IPS-18c (cell line): ENCODE data around the gene SPDYE1.
"Not testable (repeated sequence)": the region's sequence is repeated elsewhere in the genome, so short reads cannot be mapped to it uniquely, and the experiment has no call there.

Experiments used
- H3K4me3 ChIP-seq: 2 replicates; pipeline ENCODE4 v1.7.0; 2013; ENCODE audit warnings: low read depth, mild to moderate bottlenecking, low read length, moderate library complexity; ENCODE audit not compliant: insufficient read depth
- H3K9me3 ChIP-seq: one replicate; pipeline ENCODE4 v1.6.1; 2013; ENCODE audit warnings: mild to moderate bottlenecking, low read length, moderate library complexity; ENCODE audit not compliant: control insufficient read depth, insufficient read depth

The SPDYE1 gene

DNA sequence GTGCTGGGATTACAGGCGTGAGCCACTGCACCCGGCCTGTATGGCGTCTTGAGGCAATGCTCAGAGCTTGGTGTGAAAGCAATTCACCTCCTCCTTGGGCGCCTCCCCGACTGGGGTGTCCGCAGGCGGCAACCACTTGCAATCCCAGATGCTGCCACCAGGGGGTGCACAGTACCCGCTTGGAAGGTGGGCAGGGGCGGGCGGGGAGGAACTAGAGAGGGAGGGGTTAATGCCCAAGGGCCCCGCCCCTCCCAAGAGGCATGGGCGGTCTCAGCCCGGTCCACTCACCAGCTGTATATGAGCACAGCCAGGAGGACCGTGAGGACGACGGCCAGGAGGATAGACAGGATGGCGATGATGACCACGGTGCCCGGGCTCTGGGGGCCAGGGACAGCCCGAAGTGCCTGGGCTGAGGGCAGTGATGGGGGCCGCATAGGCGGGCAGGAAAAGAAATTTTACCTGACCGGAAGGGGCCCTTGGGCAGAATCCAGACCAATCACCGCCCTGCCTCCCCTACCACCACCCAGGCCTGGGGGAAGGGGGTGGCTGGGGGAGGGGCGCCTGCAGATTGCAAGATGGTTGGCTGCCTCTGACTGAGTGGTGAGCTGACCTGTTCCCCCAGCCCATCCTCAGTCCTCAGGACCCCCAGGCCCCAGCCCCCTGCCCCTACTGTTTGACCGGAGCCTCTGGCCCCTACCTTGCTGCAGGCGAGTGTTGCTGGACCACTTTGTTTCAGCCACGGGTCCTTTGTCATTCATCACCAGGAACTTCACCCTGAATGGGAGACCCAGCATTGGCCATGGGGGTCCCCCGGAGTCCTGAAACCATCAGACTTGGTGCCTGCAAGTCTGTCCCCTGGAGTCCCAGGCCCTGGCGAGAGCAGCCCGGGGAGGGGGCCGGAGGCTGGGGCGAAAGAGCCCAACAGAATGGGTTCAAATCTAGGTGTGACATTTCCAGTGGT lies 11.5 kb upstream of the SPDYE1 start:
- H3K9me3 ChIP-seq, result not testable (repeated sequence)
- H3K4me3 ChIP-seq, result peak overlapping the region; percentile 43; the same call in 1 of the 2 replicates

DNA sequence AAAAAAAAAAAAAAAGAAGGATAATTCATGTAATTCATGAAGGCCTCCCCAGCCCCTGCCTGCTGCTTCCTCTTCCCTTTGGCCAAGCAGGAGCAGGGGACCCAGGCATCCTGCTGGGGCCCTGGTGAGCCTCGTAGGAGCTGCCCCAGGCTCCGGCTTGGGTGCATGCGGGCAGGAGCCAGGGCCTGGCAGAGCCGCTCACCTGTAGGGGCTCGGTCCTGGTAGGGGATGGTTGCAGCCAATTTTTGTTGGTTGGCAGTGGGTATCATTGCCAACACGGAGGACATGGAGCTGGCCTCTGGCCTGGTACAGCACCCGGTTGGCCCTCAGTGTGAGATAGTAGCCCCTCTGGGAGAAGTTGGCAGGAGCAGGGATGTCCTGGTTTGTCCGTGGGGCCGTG lies 10.2 kb upstream of the SPDYE1 start:
- not testable (repeated sequence) for H3K9me3 ChIP-seq, H3K4me3 ChIP-seq

DNA sequence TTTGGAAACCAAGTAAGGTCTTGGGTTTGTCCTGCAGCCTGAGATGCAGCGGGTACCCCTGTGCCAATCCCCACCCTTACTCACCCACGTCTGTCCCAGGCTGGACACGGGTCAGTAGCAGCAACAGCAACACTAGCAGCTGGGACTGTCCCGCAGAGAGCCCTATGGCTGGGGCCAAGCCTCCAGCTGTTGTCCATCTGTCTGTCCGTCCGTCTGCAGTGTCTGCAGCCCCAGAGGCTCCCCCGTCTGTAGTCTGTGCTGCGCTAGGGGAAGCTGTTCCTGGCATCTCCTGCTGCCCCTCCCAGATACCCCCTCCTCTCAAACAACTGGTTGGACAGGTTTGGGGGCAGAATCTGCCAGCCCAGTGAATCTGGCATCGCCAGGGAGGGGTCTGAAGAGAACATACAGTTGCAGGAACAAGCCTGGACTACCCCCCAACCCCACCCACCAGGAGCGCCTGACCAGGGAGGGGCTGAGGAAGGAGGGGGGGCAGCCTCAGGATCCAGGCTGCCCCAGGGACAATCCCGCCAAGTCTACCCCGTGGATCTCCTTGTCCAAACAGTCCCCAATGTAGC lies 7.6 kb upstream of the SPDYE1 start:
- not testable (repeated sequence) for H3K4me3 ChIP-seq, H3K9me3 ChIP-seq

DNA sequence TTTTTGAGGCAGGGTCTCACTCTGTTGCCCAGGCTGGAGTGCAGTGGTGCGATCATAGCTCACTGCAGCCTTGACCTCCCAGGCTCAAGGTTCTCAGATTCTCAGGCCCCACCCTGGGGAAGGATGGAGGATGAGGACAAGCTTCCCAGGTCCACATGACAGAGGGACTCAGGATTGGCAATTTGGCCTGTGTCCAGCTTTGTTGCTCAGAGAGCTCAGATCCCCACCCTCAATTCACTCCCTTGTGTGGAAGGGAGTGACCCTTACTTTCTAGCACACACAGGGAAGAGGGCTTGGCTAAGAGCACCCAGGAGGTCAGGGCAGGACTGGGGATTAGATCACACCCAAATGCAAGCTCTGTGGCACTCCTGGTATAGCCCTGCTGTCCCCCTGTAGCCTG lies 6.9 kb upstream of the SPDYE1 start:
- not testable (repeated sequence) for H3K4me3 ChIP-seq, H3K9me3 ChIP-seq

DNA sequence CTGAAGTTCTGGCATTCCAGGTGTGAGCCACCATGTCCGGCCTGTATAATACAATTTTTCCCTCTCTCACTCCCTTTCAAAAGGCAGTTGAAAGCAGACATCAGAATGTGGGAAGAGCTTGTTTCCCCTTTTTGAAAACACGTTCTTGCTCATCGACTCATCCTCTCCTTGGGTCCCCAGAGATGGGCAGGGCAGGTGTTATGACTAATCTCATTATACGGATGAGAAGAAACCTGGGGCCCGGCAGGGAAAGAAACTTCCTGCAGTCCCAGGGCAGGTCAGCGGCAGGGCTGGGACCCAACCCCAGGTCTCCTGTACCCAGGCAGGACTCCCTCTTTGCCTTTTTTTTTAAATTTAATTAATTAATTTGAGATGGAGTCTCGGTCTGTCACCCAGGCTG lies 4.8 kb upstream of the SPDYE1 start:
- H3K4me3 ChIP-seq, H3K9me3 ChIP-seq: not testable (repeated sequence)

DNA sequence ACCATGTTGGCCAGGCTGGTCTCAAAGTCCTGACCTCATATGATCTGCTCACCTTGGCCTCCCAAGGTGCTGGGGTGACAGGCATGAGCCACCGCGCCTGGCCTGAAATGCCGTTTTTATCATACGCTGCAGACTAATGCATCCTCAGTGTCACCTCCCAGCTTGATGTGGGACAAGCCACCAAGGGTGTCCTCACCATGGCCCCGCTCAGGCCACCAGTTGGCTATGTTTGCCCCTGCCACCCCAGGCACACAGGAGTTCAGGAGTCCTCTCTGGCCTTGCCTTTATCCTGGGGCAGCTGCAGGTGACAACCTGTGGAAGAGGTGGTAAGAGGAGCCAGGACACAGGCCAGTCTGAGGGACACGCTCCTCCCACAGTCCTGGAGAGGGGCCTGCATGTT lies 3.0 kb upstream of the SPDYE1 start:
- not testable (repeated sequence) for H3K4me3 ChIP-seq, H3K9me3 ChIP-seq

DNA sequence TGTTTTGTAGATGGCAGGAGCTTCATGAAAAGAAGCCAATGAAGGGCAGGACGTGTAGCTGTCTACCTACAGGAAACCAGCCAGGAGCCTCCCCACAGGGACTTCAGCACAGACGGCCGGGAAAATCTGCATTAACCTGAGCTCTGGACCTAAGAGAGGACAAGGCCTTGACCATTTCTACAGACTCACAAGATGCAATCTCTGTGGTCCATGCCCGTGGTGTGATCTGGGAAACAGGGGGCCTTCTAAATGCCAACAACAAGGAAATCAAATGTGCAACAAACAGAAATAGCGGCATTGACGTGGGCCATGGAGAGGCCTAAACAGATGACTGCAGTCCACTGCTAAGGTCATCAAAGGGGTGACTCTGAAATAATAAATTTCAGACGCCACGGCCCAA lies 14.4 kb downstream of the SPDYE1 start:
- H3K4me3 ChIP-seq, H3K9me3 ChIP-seq: not testable (repeated sequence)

DNA sequence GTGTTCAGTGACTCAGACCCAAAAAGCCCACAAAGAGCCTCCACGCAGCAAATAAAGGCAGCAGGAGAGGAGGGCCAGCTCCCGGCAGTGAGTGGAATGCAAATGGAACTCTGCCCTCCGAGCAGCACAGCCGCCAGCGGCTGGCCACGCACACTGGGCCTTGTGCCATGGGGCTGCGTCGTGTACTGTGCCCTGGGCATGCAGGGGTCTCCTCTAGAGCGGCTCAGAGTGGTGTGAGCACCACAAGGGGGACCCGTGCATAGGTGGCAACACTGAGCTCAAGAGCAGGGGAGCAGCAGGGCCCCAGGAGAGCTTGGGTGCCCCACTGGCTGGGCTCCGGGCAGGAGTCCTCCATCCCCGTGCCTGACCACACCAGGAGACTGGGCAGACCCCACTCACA lies 17.4 kb downstream of the SPDYE1 start:
- H3K4me3 ChIP-seq, H3K9me3 ChIP-seq: not testable (repeated sequence)

DNA sequence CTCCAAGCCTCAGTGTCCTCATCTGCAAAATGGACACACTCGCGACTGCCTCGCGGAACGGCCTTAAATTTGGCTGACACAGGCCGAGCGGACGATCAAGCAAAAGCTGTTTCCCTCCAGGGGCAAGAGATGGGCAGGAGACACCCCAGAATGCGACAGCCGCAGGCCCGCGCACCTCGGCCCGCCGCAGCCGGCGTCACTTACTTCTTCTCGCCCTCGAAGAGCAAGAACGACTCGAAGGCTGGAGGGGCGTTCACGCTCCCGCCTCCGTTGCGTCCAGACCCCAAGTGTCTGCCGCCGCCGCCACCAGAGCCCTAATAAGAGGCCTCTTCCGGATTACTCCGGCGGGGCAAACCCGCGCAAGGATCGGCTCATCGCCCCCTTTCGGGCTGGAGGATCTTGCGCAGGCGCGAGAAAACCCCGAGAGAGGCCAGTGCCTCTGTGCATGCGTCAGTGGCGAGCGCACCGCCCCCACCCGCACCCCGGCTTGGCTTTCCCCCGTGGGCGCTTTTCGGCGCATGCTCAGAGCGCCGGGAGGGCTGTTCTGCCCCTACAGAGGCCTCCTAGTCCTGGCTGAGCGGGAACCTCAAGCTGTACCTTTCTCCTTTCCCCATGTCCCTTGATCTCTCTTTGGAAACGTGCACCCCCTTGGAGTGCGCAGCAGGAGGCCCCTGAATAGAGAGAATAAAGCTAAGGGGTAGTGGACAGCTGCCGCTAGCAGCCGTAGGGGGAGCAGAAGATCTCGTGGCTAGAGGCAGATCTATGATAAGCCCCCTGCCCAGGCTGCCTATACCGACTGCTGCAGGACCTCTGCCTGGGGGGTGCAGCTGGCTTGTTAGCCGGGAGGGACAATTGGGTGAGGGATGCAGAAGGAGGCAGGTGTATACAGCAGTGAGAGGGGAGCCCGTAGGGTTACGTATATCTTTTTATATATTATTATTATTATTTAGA lies 21.4 kb downstream of the SPDYE1 start:
- H3K4me3 ChIP-seq, result peak overlapping the region; percentile 74

DNA sequence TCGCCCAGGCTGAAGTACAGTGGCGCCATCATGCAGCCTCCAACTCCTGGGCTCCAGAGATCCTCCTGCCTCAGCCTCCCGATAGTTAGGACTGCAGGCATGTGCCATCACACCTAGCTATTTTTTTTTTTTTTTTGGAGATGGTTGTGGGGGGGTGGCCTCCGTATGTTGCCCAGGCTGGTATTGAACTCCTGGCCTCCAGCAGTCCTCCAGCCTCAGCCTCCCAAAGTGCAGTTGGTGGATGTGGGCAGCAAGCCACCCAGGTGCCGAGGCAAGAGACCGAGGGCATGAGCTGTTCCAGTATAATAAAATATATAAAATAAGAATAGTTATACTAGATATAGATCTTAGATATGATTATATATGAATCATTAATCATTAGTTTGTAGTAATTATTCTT lies 22.1 kb downstream of the SPDYE1 start:
- not testable (repeated sequence) for H3K9me3 ChIP-seq, H3K4me3 ChIP-seq

More for the DNA sequence above, 21.4 kb downstream of the SPDYE1 start:
- H3K9me3 ChIP-seq, result not testable (repeated sequence)

DNA sequence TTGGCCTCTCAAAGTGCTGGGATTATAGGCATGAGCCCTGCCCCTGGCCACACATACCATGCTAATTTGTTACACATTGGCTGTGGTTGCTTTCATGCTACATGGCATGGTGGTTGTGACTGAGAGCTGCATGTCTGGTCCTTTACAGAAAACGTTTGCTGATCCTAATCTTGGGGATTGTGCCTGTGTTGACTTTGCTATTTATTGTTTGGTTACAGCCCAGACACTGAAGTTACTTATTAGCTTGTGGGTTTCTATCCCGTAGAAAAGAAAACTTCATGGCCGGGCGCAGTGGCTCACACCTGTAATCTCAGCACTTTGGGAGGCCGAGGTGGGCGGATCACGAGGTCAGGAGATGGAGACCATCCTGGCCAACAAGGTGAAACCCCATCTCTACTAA lies 24.4 kb downstream of the SPDYE1 start:
- not testable (repeated sequence) for H3K4me3 ChIP-seq, H3K9me3 ChIP-seq

DNA sequence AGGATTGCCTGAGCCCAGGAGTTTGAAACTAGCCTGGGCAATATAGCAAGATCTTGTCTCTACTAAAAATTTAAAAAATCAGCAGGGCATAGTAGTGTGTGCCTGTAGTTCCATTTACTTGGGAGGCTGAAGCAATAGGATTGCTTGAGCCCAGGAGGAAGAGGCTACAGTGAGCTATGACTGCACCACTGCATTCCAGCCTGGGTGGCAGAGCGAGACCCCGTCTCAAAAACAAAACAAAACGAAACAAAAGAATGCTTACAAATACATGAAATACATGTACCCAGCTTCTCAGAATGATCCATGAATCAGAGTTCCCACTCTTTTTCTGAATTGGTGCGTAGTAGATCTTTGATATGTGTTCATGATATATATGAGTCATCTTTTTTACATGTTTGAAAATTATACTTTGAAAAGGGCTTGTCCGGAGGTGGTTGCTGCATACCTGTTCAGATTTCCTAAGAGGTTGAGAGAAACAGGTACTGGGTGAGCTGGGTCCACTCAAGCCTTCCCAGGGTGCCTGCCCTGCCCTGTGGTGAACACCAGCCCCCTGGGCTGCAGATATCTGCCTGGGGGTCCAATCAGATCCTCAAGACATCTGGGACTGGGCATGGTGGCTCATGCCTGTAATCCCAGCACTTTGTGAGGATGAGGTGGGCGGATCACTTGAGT lies 25.2 kb downstream of the SPDYE1 start:
- H3K4me3 ChIP-seq, H3K9me3 ChIP-seq: not testable (repeated sequence)

DNA sequence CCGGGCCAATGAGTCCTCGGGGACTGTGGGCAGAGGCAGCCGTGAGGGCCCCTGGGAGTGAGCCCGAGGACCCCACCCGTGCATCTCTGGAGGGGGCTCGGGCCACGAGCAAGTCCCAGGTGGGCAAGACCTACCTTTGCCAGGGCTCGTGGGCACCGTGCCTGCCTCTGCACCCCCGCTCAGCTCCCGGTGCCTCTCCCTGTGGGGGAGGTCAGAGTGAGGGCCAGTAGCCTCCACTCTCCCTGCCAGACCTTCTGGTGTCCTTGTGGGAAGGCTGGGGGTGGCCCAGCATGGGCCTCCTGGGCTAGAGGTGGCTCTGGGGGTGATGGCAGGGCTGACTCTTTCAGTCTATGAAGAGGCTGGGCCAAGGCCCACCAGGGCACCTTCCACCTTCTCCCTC lies 31.7 kb downstream of the SPDYE1 start:
- H3K4me3 ChIP-seq, H3K9me3 ChIP-seq: not testable (repeated sequence)

DNA sequence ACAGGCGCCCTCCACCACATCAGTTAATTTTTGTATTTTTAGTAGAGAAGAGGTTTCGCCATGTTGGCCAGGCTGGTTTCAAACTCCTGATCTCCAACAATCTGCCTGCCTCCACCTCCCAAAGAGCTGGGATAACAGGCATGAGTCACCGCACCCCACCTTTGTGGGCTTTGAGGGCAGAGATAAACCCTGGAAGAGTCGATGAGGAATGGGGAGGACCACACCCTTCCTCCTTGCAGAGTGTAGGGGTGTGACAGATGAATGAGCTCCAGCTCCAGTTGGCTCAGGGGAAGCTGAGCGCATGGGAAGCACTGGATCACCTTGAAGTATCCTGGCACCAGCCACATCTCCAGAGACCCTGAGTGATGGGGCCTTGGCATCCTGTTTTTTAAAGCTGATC lies 32.3 kb downstream of the SPDYE1 start:
- H3K4me3 ChIP-seq, H3K9me3 ChIP-seq: not testable (repeated sequence)

DNA sequence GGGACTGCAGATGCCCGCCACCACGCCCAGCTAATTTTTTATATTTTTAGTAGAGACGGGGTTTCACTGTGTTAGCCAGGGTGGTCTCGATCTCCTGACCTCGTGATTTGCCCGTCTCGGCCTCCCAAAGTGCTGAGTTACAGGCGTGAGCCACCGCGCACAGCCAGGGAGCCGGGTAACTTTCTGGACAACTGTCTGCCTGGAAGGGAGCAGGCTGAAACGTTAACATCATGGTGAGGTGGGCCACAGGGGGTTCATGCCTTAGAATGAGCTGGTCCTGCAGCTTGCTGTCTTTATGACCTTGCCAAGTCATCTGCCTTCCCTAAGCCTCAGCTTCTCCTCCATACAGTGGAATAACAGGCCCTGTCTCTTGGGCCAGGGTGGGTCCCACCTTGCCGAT lies 33.6 kb downstream of the SPDYE1 start:
- H3K4me3 ChIP-seq, H3K9me3 ChIP-seq: not testable (repeated sequence)

DNA sequence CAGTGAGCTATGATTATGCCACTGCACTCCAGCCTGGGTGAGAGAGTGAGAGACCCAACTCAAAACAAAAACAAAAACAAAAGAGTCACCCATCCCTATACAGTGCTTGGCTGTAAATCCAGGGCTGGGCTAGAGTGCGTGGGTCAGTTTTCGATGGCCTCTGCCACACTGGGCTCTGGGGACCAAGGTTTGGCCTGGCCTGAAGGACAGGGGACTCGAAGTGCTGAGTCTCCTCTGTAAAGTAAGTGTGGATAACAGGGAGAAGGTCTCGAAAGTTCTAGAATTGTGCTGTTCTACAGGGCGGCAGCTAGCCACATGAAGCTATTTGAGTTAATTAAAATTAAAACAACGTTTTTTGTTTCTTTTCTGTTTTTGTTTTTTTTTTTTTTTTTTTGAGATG lies 34.3 kb downstream of the SPDYE1 start:
- H3K4me3 ChIP-seq, H3K9me3 ChIP-seq: not testable (repeated sequence)
